ENCODE results near the gene DAND5. TPM values are rescaled to one million over a fixed set of nuclear protein-coding genes. Genes with fewer than 3 reads are reported as not detected.

The DAND5 gene
- total and polyA plus RNA-seq, 9 of the 15 experiments (the other 6 are each of a cell fraction or from before 2014, with no cell fraction given) = 0.22 to 0.83 (median 0.60) TPM

- TF ChIP-seq PTTG1 (tag; IDR thresholded peaks at IDR 0.05; ENCODE audit: low read depth) (no peak), GATA2 (CRISPR knock-in tag; IDR thresholded peaks at IDR 0.05) (no peak), HSF4 (CRISPR knock-in tag; IDR thresholded peaks at IDR 0.05; ENCODE audit: borderline replicate concordance) (no peak), SMAD3 (CRISPR knock-in tag; conservative IDR thresholded peaks at IDR 0.05) (no peak), ZNF444 (CRISPR knock-in tag; IDR thresholded peaks at IDR 0.05) (no peak), ELF1 (tag; IDR thresholded peaks at IDR 0.05) (no peak), ZNF347 (CRISPR knock-in tag; IDR thresholded peaks at IDR 0.05; ENCODE audit: low read depth) (no peak), ZNF165 (CRISPR knock-in tag; IDR thresholded peaks at IDR 0.05; ENCODE audit: borderline replicate concordance) (no peak), ILF3 (IDR thresholded peaks at IDR 0.05; ENCODE audit: borderline replicate concordance) (peak; percentile 65; the same call in 1 of the 2 replicates), ZNF561 (CRISPR knock-in tag; conservative IDR thresholded peaks at IDR 0.05) (no peak), MNT (conservative IDR thresholded peaks at IDR 0.05) (peak; percentile 93 to 94), PCBP1 (IDR thresholded peaks at IDR 0.05; ENCODE audit: low read depth, low read length, poor library complexity, severe bottlenecking) (peak; percentile 78), ETV6 (IDR thresholded peaks at IDR 0.05; ENCODE audit: borderline replicate concordance in 1 of 2, low read depth in 2 of 2, low read length in 1 of 2) (no peak), ETV6 (CRISPR knock-in tag; IDR thresholded peaks at IDR 0.05; ENCODE audit: borderline replicate concordance) (no peak), TGIF2 (CRISPR knock-in tag; IDR thresholded peaks at IDR 0.05) (no peak; the same call in 1 of the 2 replicates), RFX5 (IDR thresholded peaks at IDR 0.05; ENCODE audit: low read depth, low read length) (no peak), ZBTB49 (CRISPR knock-in tag; IDR thresholded peaks at IDR 0.05; ENCODE audit: borderline replicate concordance) (no peak), TRIM28 (IDR thresholded peaks at IDR 0.05) (no peak; the same call in 1 of the 2 replicates), SMC3 (conservative IDR thresholded peaks at IDR 0.05; ENCODE audit: insufficient read depth, low read depth, low read length) (no peak), FOXA1 (IDR thresholded peaks at IDR 0.05; ENCODE audit: borderline replicate concordance) (no peak), NCOA4 (IDR thresholded peaks at IDR 0.05; ENCODE audit: partially characterized antibody) (no peak), KLF16 (IDR thresholded peaks at IDR 0.05) (no peak)
- TF ChIP-seq, protein P1, sequence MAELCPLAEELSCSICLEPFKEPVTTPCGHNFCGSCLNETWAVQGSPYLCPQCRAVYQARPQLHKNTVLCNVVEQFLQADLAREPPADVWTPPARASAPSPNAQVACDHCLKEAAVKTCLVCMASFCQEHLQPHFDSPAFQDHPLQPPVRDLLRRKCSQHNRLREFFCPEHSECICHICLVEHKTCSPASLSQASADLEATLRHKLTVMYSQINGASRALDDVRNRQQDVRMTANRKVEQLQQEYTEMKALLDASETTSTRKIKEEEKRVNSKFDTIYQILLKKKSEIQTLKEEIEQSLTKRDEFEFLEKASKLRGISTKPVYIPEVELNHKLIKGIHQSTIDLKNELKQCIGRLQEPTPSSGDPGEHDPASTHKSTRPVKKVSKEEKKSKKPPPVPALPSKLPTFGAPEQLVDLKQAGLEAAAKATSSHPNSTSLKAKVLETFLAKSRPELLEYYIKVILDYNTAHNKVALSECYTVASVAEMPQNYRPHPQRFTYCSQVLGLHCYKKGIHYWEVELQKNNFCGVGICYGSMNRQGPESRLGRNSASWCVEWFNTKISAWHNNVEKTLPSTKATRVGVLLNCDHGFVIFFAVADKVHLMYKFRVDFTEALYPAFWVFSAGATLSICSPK (IDR thresholded peaks at IDR 0.05; ENCODE audit: borderline replicate concordance) = no peak
These were observed 31.2 kb upstream of the DAND5 start, which contains the start of gene CALR (continued) for GRCh38 chr19:12937927-12938778.

Measured in K562 (cell line).